A673 (cell line): ENCODE results near the gene PGA3.

ENCODE experiments used
- EZH2 ChIP-seq: fragments of 200-600 bp; sonication (generic); IDR thresholded peaks from 2 replicates; pipeline ENCODE4 v1.6.1; 2017; ENCODE audit warnings: borderline replicate concordance, low read depth, mild to moderate bottlenecking, mixed read lengths, antibody characterized with exemption, low read length; ENCODE audit not compliant: poor library complexity, severe bottlenecking
- TF ChIP-seq, protein P1 (sequence below): fragments of 300-800, 200-600 bp; sonication (generic); conservative IDR thresholded peaks from 2 replicates; pipeline ENCODE4 v1.5.1; 2017; ENCODE audit warnings: low read depth, mild to moderate bottlenecking, antibody characterized with exemption, low read length, moderate library complexity, mixed read lengths

DNA sequence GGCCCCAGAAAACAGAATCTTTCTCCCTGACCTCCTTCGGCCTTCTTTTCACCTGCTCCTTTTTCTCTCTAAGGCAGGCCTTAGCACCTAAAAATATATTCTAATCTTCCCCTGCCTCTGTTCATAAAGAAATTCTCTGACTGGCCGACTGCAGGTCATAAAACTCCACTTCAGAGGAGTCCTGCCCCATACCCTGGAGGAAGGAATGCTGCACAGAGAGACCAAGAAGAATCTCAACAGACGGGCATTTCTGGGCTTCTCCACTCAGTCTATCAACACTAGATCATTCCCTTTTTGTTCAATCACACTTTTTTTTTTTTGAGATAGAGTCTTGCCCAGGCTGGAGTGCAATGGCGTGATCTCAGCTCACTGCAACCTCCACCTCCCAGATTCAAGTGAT is 19.7 kb upstream of the PGA3 start:
- TF ChIP-seq, protein P1, sequence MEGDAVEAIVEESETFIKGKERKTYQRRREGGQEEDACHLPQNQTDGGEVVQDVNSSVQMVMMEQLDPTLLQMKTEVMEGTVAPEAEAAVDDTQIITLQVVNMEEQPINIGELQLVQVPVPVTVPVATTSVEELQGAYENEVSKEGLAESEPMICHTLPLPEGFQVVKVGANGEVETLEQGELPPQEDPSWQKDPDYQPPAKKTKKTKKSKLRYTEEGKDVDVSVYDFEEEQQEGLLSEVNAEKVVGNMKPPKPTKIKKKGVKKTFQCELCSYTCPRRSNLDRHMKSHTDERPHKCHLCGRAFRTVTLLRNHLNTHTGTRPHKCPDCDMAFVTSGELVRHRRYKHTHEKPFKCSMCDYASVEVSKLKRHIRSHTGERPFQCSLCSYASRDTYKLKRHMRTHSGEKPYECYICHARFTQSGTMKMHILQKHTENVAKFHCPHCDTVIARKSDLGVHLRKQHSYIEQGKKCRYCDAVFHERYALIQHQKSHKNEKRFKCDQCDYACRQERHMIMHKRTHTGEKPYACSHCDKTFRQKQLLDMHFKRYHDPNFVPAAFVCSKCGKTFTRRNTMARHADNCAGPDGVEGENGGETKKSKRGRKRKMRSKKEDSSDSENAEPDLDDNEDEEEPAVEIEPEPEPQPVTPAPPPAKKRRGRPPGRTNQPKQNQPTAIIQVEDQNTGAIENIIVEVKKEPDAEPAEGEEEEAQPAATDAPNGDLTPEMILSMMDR, result no peak
- no peak for TF ChIP-seq EZH2
